Small intestine (tissue), 7 donors: ENCODE data around the gene HNF4A. TPM values are rescaled to one million over a fixed set of nuclear protein-coding genes. Genes with fewer than 3 reads are reported as not detected.

ENCODE experiments used
- DNase-seq, 2 donors: peaks; one replicate each; pipeline versions ENCODE4 v3.0.0 to v3.0.0-alpha.2; 2013
- FAIRE-seq: peaks from 2 replicates; lab custom pipeline; 2012; peaks lifted over from hg19 to GRCh38; lab: Jason Lieb, UNC
- H3K27ac ChIP-seq, 3 donors: one replicate each; pipeline ENCODE4 v1.5.1; 2013; ENCODE audit warnings: low read length in 2 of 3, mild to moderate bottlenecking in 2 of 3, control low read depth in 1 of 3, inconsistent platforms in 1 of 3, low read depth in 1 of 3, moderate library complexity in 1 of 3
- H3K27me3 ChIP-seq, 3 donors: one replicate each; pipeline ENCODE4 v1.6.1; 2013; ENCODE audit warnings: low read length in 3 of 3, inconsistent platforms in 1 of 3; ENCODE audit not compliant: control insufficient read depth in 3 of 3, insufficient read depth in 3 of 3
- H3K36me3 ChIP-seq, 3 donors: one replicate each; pipeline ENCODE4 v1.6.1; 2013; ENCODE audit warnings: low read length in 3 of 3, inconsistent platforms in 1 of 3, low read depth in 1 of 3, mild to moderate bottlenecking in 1 of 3, moderate library complexity in 1 of 3; ENCODE audit not compliant: control insufficient read depth in 3 of 3, insufficient read depth in 2 of 3
- H3K4me1 ChIP-seq, 3 donors: one replicate each; pipeline ENCODE4 v1.6.1; 2013; ENCODE audit warnings: low read length in 2 of 3, inconsistent platforms in 1 of 3, low read depth in 1 of 3, mild to moderate bottlenecking in 1 of 3, moderate library complexity in 1 of 3; ENCODE audit not compliant: control insufficient read depth in 3 of 3, insufficient read depth in 2 of 3
- H3K4me3 ChIP-seq, 3 donors: one replicate each; pipeline ENCODE4 v1.5.1; 2013; ENCODE audit warnings: low read length in 3 of 3, control low read depth in 1 of 3, inconsistent platforms in 1 of 3, low read depth in 1 of 3, mild to moderate bottlenecking in 1 of 3, moderate library complexity in 1 of 3
- H3K9me3 ChIP-seq, 2 donors: one replicate each; pipeline ENCODE4 v1.6.1; 2013; ENCODE audit warnings: low read depth in 1 of 2, low read length in 1 of 2; ENCODE audit not compliant: control insufficient read depth in 2 of 2, insufficient read depth in 1 of 2
- WGBS, 3 donors: extraction: QIAGEN DNeasy Blood & Tissue Kit; methylation state at CpG; one replicate each; pipeline ENCODE4 v1.1.7; 2013; 5-methylcytosine and 5-hydroxymethylcytosine counted together
- polyA plus RNA-seq, 4 donors: library from polyadenylated mRNA; stranded (reverse) in 3 of 4; unstranded in 1 of 4; fragments of 200-250 nt in 3 of 4; fragments of 120-200 nt in 1 of 4; gene quantifications; one replicate each; pipeline versions ENCODE4 v1.2.1 to v1.2.3, GENCODE V29; 2013
- donor health status: healthy with polysubstance abuse.
- donor health status: control.
- donor health status: control.
- donor health status: Bipolar disorder and iron deficiency.
- donor health status: healthy.

HNF4A gene
- polyA plus RNA-seq, 4 donors: 56.7 to 324 (median 111) TPM

- Histone ChIP-seq H3K9me3 (peaks cover 0 to 3% of the 10 kb centered on the region in 2 donors), H3K27me3 (no peaks in the 10 kb centered on the region), H3K36me3 (no peaks in the 10 kb centered on the region), H3K4me1 (peaks cover 0 to 56% (median 2%) of the 10 kb centered on the region in 3 donors), H3K4me3 (no peak overlapping the region), H3K27ac (peak overlapping the region; percentile 63 to 83 (median 81))
- DNase-seq: no peak
- FAIRE-seq: no peak
- WGBS, 3 donors: 50 to 79% (median 57%) methylated on average over 8 of the region's 8 CpGs
Observed at GRCh38 chr20:44456611-44457010, 101.1 kb downstream of the HNF4A start.

GRCh38 chr20:44457016-44457415 lies 101.5 kb downstream of the HNF4A start:
- 11 to 46% (median 42%) methylated on average over 6 of the region's 6 CpGs for WGBS, 3 donors

GRCh38 chr20:44459271-44459670 lies 103.8 kb downstream of the HNF4A start:
- FAIRE-seq (no peak), DNase-seq (peak in 1 of 2 donors; percentile 23)
- Histone ChIP-seq H3K9me3 (peaks cover 0 to 3% of the 10 kb centered on the region in 2 donors), H3K27ac (peak overlapping the region in 2 of 3 donors; percentile 81 to 89), H3K36me3 (no peaks in the 10 kb centered on the region), H3K4me3 (no peak overlapping the region), H3K27me3 (no peaks in the 10 kb centered on the region), H3K4me1 (peaks cover 0 to 54% (median 2%) of the 10 kb centered on the region in 3 donors)
- 68 to 89% (median 82%) methylated on average over 2 of the region's 2 CpGs for WGBS, 3 donors

More at GRCh38 chr20:44457016-44457415, 101.5 kb downstream of the HNF4A start:
- H3K36me3 ChIP-seq: no peaks in the 10 kb centered on the region
- peaks cover 0 to 3% of the 10 kb centered on the region in 2 donors for H3K9me3 ChIP-seq
- DNase-seq (peak; percentile 96 to 98), FAIRE-seq (no peak)
- H3K4me1 ChIP-seq: peaks cover 0 to 57% (median 2%) of the 10 kb centered on the region in 3 donors
- no peaks in the 10 kb centered on the region for H3K27me3 ChIP-seq
- H3K4me3 ChIP-seq: no peak overlapping the region
- peak overlapping the region; percentile 63 to 89 (median 83) for H3K27ac ChIP-seq

- Histone ChIP-seq H3K4me3 (no peak overlapping the region), H3K27me3 (no peaks in the 10 kb centered on the region), H3K4me1 (peaks cover 0 to 51% (median 2%) of the 10 kb centered on the region in 3 donors), H3K36me3 (no peaks in the 10 kb centered on the region), H3K27ac (peak overlapping the region; percentile 84 to 89 (median 87)), H3K9me3 (peaks cover 0 to 3% of the 10 kb centered on the region in 2 donors)
- FAIRE-seq (no peak), DNase-seq (peak; percentile 77 to 87)
- 3 to 12% (median 3%) methylated on average over 3 of the region's 3 CpGs for WGBS, 3 donors
Observed at GRCh38 chr20:44460795-44461141, 105.3 kb downstream of the HNF4A start.

GRCh38 chr20:44461142-44461802 lies 105.8 kb downstream of the HNF4A start:
- H3K4me1 ChIP-seq: peaks cover 0 to 47% (median 2%) of the 10 kb centered on the region in 3 donors
- no peaks in the 10 kb centered on the region for H3K36me3 ChIP-seq
- H3K27ac ChIP-seq: peak overlapping the region; percentile 84 to 89 (median 87)
- 12 to 53% (median 29%) methylated on average over 6 of the region's 6 CpGs for WGBS, 3 donors
- no peak overlapping the region for H3K4me3 ChIP-seq
- peaks cover 0 to 3% of the 10 kb centered on the region in 2 donors for H3K9me3 ChIP-seq
- peak; percentile 46 to 83 for DNase-seq
- no peaks in the 10 kb centered on the region for H3K27me3 ChIP-seq
- FAIRE-seq: no peak

GRCh38 chr20:44461803-44462174 lies 106.3 kb downstream of the HNF4A start:
- WGBS, 3 donors: 13 to 56% (median 33%) methylated on average over 5 of the region's 5 CpGs
- H3K27me3 ChIP-seq: no peaks in the 10 kb centered on the region
- H3K4me3 ChIP-seq: no peak overlapping the region
- H3K4me1 ChIP-seq: peaks cover 0 to 41% (median under 1%) of the 10 kb centered on the region in 3 donors
- DNase-seq (no peak), FAIRE-seq (no peak)
- peaks cover 0 to 3% of the 10 kb centered on the region in 2 donors for H3K9me3 ChIP-seq
- no peaks in the 10 kb centered on the region for H3K36me3 ChIP-seq
- peak overlapping the region; percentile 84 to 89 (median 87) for H3K27ac ChIP-seq

- H3K4me1 ChIP-seq: peaks cover 0 to 28% (median 0%) of the 10 kb centered on the region in 3 donors
- WGBS, 3 donors: 86 to 90% (median 87%) methylated on average over 5 of the region's 5 CpGs
- peaks cover 0 to 3% of the 10 kb centered on the region in 2 donors for H3K9me3 ChIP-seq
Observed at GRCh38 chr20:44463466-44463865, 108.0 kb downstream of the HNF4A start.

GRCh38 chr20:44464514-44464913 lies 109.0 kb downstream of the HNF4A start:
- Histone ChIP-seq H3K36me3 (no peaks in the 10 kb centered on the region), H3K27me3 (no peaks in the 10 kb centered on the region), H3K4me1 (peaks cover 0 to 18% (median 0%) of the 10 kb centered on the region in 3 donors), H3K27ac (no peak overlapping the region), H3K9me3 (no peaks in the 10 kb centered on the region), H3K4me3 (no peak overlapping the region)
- WGBS, 3 donors: 45 to 74% (median 46%) methylated on average over 3 of the region's 3 CpGs
- DNase-seq (no peak), FAIRE-seq (no peak)

More at GRCh38 chr20:44463466-44463865, 108.0 kb downstream of the HNF4A start:
- Histone ChIP-seq H3K27me3 (no peaks in the 10 kb centered on the region), H3K4me3 (no peak overlapping the region), H3K36me3 (no peaks in the 10 kb centered on the region), H3K27ac (no peak overlapping the region)
- no peak for DNase-seq
- FAIRE-seq: no peak
